Panc1 (cell line): ENCODE results near the gene NANOS2. TPM values are rescaled to one million over a fixed set of nuclear protein-coding genes. Genes with fewer than 3 reads are reported as not detected.

Experiments
- ATAC-seq: fragments of 200-7000 bp; cut with Tn5 transposase; 2 replicates; pipeline ENCODE4 v1.9.1; 2020; ENCODE audit warnings: mild to moderate bottlenecking, moderate library complexity
- BruUV-seq: library from RNA; stranded (reverse); fragments of 400-500 nt; replicated peaks from 2 replicates; lab custom pipeline; 2021; lab: Mats Ljungman, UMichigan
- CTCF ChIA-PET: fragments of 300-600 bp; sonication (Branson Sonifier 250); formaldehyde crosslinking; loops from one replicate; lab custom pipeline; 2022; ENCODE audit warnings: antibody characterized with exemption; lab: Charles Lee
- POLR2A ChIA-PET: fragments of 300-600 bp; sonication (Branson Sonifier 250); formaldehyde crosslinking; loops from one replicate; lab custom pipeline; 2022; ENCODE audit warnings: antibody characterized with exemption; lab: Charles Lee
- DNase-seq: peaks from one replicate; pipeline ENCODE4 v3.0.0-alpha.2; 2010; ENCODE audit warnings: low read depth, low spot score
- H3K27ac ChIP-seq: 2 replicates; pipeline ENCODE4 v1.5.1; 2011; ENCODE audit warnings: mild to moderate bottlenecking, low read length, inconsistent platforms
- H3K27me3 ChIP-seq: fragments of 200-500 bp; sonication (Bioruptor generic); 2 replicates; pipeline ENCODE4 v1.6.0; 2014; ENCODE audit warnings: low read length, inconsistent platforms; ENCODE audit not compliant: control insufficient read depth, insufficient read depth
- H3K36me3 ChIP-seq: fragments of 200-500 bp; sonication (Bioruptor generic); 2 replicates; pipeline ENCODE4 v1.5.1; 2014; ENCODE audit warnings: inconsistent platforms, mild to moderate bottlenecking, low read length, moderate library complexity; ENCODE audit not compliant: control insufficient read depth, insufficient read depth
- H3K4me1 ChIP-seq: 2 replicates; pipeline ENCODE4 v1.5.1; 2011; ENCODE audit warnings: inconsistent platforms, mild to moderate bottlenecking, low read length, moderate library complexity; ENCODE audit not compliant: control insufficient read depth, insufficient read depth
- H3K4me3 ChIP-seq, 2 experiments: 2 replicates each; pipeline ENCODE4 v1.5.1; 2011 to 2012; ENCODE audit warnings: low read depth in 2 of 2, low read length in 2 of 2, mild to moderate bottlenecking in 2 of 2, inconsistent platforms in 1 of 2, moderate library complexity in 1 of 2
- H3K9me3 ChIP-seq: fragments of 200-500 bp; sonication (Bioruptor generic); 2 replicates; pipeline ENCODE4 v1.5.1; 2014; ENCODE audit warnings: low read depth, mild to moderate bottlenecking, inconsistent platforms, low read length, moderate library complexity; ENCODE audit not compliant: control insufficient read depth, insufficient read depth
- CTCF ChIP-seq: fragments of 450-650 bp; IDR thresholded peaks from 2 replicates; pipeline ENCODE4 v1.5.1; 2017; ENCODE audit warnings: mild to moderate bottlenecking
- POLR2AphosphoS5 ChIP-seq: IDR thresholded peaks from 2 replicates; pipeline ENCODE4 v1.6.1; 2012; ENCODE audit warnings: mild to moderate bottlenecking, low read depth, low read length, moderate library complexity
- REST ChIP-seq, 2 experiments: IDR thresholded peaks; 2 replicates each; pipeline ENCODE4 v1.6.1; 2011 to 2012; ENCODE audit warnings: low read depth in 2 of 2, control low read depth in 1 of 2, low read length in 1 of 2, mild to moderate bottlenecking in 1 of 2, moderate library complexity in 1 of 2; ENCODE audit not compliant: insufficient read depth in 1 of 2
- SIN3A ChIP-seq: IDR thresholded peaks from 2 replicates; pipeline ENCODE4 v1.6.1; 2012; ENCODE audit warnings: low read depth, mild to moderate bottlenecking, low read length, moderate library complexity, borderline replicate concordance; ENCODE audit not compliant: insufficient read depth
- TCF7L2 ChIP-seq: IDR thresholded peaks from 2 replicates; pipeline ENCODE4 v1.6.1; 2011; ENCODE audit warnings: mild to moderate bottlenecking, low read depth, low read length, inconsistent platforms
- in situ Hi-C: cut with HindIII; loops from 2 replicates; pipeline ENCODE4 v1.10.0; 2016; ENCODE audit warnings: low sequenced_read_pairs, low pct_unique_long_range_greater_than_20kb
- intact Hi-C: fragments of 100-400 bp; cut with micrococcal nuclease; formaldehyde crosslinking; loops from one replicate; pipeline ENCODE4 v1.10.0; 2022; ENCODE audit not compliant: unreplicated experiment
- total RNA-seq: library from RNA; stranded (reverse); gene quantifications from one replicate; pipeline ENCODE4 v1.2.1, GENCODE V29; 2021; ENCODE audit not compliant: unreplicated experiment

Gene NANOS2
- total RNA-seq, 1 experiment from 2014 or later = not detected

- in situ Hi-C loops (no loop called here), intact Hi-C loops (no loop called here)
- H3K27ac ChIP-seq = no peak overlapping the region
- ChIA-PET CTCF (no interaction called here), POLR2A (no interaction called here)
- no peaks in the 10 kb centered on the region for H3K36me3 ChIP-seq
- no TSS peak for BruUV-seq
- H3K9me3 ChIP-seq = no peaks in the 10 kb centered on the region
- H3K27me3 ChIP-seq = no peaks in the 10 kb centered on the region
- ATAC-seq (no peak), DNase-seq (no peak)
- no peak overlapping the region for H3K4me3 ChIP-seq
- no peak for TF ChIP-seq CTCF
- TF ChIP-seq POLR2AphosphoS5 = no peak
- TF ChIP-seq TCF7L2 = no peak
- no peak for TF ChIP-seq REST (IDR thresholded peaks at IDR 0.05; ENCODE audit: insufficient read depth in 1 of 2, low read depth in 2 of 2, low read length in 1 of 2)
- no peak for TF ChIP-seq SIN3A
- H3K4me1 ChIP-seq = no peaks in the 10 kb centered on the region
These were observed 41.3 kb downstream of the NANOS2 start for GRCh38 chr19:45873219-45873772.

GRCh38 chr19:45872095-45872919, 42.3 kb downstream of the NANOS2 start:
- ChIA-PET POLR2A (no interaction called here), CTCF (no interaction called here)
- ATAC-seq (no peak), DNase-seq (no peak)
- in situ Hi-C loops (no loop called here), intact Hi-C loops (no loop called here)
- Histone ChIP-seq H3K9me3 (no peaks in the 10 kb centered on the region), H3K27ac (no peak overlapping the region), H3K4me3 (no peak overlapping the region), H3K27me3 (no peaks in the 10 kb centered on the region), H3K36me3 (no peaks in the 10 kb centered on the region), H3K4me1 (no peaks in the 10 kb centered on the region)
- no peak for TF ChIP-seq POLR2AphosphoS5
- no peak for TF ChIP-seq SIN3A
- no peak for TF ChIP-seq TCF7L2
- no peak for TF ChIP-seq CTCF
- TF ChIP-seq REST (IDR thresholded peaks at IDR 0.05; ENCODE audit: insufficient read depth in 1 of 2, low read depth in 2 of 2, low read length in 1 of 2) = no peak
- BruUV-seq = no TSS peak
